GM18951 (cell line): ENCODE measurements around the gene TTYH2.

Experiments
- POLR2A ChIP-seq: IDR thresholded peaks from 4 replicates; pipeline ENCODE4 v1.6.1; 2011; ENCODE audit warnings: mild to moderate bottlenecking; ENCODE audit not compliant: insufficient read length, insufficient read depth; ENCODE audit errors: extremely low read depth
- in situ Hi-C: fragments of 300-500 bp; cut with MboI; formaldehyde crosslinking; loops from one replicate; pipeline ENCODE4 v1.12.0; 2022; ENCODE audit warnings: low sequenced_read_pairs, mixed read lengths, inconsistent platforms; ENCODE audit not compliant: unreplicated experiment

The TTYH2 gene, protein sequence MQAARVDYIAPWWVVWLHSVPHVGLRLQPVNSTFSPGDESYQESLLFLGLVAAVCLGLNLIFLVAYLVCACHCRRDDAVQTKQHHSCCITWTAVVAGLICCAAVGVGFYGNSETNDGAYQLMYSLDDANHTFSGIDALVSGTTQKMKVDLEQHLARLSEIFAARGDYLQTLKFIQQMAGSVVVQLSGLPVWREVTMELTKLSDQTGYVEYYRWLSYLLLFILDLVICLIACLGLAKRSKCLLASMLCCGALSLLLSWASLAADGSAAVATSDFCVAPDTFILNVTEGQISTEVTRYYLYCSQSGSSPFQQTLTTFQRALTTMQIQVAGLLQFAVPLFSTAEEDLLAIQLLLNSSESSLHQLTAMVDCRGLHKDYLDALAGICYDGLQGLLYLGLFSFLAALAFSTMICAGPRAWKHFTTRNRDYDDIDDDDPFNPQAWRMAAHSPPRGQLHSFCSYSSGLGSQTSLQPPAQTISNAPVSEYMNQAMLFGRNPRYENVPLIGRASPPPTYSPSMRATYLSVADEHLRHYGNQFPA

DNA sequence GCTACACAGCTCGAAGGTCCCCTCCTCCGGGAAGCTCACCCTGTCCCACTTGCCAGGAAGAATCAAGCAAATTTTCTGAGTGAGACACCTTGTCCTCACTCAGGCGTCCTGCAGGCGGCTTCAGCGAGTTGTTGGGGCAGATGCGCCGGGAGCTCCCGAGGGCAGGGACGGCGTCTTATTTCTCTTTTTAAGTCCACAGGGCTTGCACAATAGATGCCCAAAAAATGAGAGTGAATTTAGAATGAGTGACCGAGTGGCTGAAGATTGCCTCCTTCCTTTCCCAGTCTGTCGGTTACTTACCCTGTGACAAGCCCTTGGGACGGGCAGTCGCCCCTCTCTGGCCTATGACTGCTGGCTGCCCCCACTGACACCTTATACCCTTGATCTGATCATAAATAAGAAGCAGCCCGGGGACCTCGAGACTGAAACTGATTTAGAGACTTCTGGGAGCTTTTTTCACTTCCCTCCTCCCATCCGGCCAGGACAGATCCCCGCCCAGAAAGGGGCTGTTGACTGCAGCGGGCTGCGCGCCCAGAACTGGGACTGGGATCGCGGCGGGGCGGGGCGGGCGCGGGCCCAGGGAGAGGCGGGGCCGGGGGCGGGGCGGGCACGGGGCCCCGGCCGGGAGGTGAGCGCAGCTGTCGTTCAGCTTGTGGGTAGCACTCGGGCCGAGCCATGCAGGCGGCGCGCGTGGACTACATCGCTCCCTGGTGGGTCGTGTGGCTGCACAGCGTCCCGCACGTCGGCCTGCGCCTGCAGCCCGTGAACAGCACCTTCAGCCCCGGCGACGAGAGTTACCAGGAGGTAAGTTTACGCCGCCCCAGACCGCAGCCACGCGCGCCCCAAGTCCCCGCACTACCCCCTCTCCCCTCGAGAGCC is at the start of gene TTYH2:
Gene TTYH2, plus strand, starts transcription at position 659 of the 879 bp plus-strand sequence. Its CDS starts 17 bp downstream, at position 676.
- TF ChIP-seq POLR2A, result peak; percentile 40
- in situ Hi-C loops, result no loop called here

DNA sequence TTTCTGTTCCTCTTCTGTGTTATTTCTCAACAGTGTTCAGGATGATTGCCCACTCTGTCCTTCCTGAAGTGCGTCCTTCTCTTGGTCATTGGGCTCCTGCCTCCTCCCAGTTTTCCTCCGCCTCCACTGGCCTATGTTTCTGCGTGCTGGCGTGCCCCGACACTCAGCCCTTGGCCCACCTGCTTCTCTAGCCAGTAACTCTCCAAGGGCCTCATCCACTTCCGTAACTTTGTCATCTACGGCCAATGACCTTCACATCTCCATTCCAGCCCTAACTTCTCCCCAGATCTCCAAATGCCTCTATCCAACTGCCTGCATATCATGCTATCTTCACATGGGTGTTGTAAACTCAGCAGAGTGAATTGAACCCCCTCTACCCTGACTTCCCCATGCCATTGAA is 49.5 kb upstream of the TTYH2 start:
- in situ Hi-C loops, result no loop called here

DNA sequence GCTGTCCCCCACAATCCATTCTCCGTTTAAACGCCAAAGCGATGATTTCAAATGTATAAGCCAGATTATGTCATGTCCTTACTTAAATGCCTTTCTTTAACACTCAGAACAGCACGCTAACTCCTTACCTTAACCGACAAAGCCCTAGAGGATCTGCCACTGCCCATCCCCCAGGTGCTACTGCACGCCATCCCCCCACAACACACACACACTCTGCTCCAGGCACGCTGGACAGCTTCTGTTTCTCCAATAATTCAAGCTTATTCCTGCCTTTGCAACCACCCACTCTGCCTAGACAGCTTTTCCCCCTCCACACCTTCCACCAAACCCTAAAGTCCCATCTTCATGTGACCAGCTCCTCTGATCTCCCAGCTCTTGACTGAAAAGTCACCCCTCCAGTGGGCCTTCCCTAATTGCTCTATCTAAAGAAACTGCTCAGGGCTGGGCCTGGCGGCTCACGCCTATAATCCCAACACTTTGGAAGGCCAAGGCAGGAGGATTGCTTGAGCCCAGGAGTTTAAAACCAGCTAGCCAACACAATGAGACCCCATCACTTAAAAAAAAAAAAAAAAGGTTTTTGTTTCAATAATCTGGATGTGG is 48.8 kb upstream of the TTYH2 start:
- in situ Hi-C loops, result no loop called here
- TF ChIP-seq POLR2A, result no peak

More for the DNA sequence above, 49.5 kb upstream of the TTYH2 start:
- no peak for TF ChIP-seq POLR2A

DNA sequence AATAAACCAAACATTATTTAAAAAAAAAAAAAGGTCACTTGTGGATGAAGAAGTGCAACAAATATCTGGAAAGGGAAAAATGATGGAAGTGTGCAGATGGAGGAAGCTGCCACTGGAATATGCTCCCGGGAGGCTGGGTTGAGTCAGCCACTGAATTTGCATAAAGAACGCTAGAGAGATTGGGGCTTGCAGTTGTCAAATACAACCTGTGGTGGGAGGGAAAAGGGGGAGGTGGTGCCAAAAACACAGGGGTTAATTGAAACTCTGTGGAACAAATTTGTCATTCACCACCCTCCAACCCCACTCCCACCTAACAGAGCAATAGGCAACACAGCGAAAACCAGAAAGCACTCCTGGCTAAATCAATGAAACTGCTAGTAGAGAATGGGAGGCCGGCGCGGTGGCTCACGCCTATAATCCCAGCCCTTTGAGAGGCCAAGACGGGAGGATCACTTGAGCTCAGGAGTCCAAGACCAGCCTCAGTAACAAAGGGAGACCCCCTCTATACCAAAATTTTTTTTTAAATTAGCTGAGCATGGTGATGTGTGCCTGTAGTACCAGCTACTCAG is 47.5 kb upstream of the TTYH2 start:
- no peak for TF ChIP-seq POLR2A
- in situ Hi-C loops, result no loop called here

DNA sequence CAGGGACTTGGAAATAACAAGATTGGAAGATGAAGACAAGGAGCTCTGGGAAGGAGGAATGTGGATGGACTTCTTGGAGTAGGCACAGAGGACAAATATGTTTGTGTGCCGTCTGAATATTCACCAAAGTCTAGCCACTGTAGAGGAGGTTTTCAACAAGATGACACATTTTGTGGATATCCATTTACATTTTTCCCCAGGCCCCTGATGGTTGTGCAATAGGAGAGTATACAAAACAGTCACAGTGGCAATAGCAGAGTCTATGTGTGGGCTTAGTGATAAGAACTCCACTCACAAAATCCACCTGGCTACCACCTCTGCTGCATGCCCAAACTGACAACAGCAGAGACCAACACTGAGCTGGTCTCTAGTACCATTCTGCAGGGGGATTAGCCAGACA is 42.4 kb upstream of the TTYH2 start:
- in situ Hi-C loops, result no loop called here
- no peak for TF ChIP-seq POLR2A

DNA sequence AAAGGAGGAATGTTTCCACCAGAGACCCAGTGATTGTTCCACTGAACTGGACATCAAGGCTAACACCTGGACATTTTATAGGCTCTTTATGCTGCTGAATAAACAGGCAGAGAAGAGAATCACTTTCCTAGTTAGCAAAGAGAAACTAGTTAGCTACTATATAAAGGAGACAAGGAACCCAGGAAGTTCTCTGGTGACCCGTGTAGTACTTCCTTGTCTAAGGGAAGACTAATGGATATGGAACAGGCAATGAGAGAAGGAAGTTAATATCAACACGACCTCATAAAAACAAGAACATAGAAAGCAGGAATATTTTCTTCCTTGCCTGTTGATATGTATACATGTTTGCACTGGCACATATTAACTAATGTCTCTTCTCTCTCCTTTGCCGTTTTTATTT is 40.7 kb upstream of the TTYH2 start:
- in situ Hi-C loops, result no loop called here
- TF ChIP-seq POLR2A, result no peak

DNA sequence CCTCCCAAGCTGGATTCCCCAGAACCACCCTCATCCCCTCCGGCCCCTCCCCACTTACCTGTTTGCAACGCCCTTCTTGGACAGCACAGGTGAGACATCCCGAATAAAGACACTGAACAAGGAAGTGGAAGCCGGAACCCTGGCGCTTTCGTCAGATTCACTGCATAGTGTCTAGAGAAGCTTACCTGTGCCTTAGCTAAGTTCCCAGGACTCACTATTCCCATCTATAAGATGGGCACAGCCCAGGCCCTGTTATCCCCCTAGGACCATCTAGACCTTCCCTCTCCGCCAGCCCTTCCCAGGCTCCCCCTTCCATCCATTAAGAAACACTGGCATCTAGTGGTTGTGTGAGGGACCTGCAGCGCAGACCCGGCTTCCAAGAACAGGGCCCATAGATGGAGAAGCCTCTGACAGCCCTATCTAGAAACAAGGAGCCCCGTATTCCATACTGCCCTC is 36.8 kb upstream of the TTYH2 start:
- in situ Hi-C loops, result no loop called here
- no peak for TF ChIP-seq POLR2A

DNA sequence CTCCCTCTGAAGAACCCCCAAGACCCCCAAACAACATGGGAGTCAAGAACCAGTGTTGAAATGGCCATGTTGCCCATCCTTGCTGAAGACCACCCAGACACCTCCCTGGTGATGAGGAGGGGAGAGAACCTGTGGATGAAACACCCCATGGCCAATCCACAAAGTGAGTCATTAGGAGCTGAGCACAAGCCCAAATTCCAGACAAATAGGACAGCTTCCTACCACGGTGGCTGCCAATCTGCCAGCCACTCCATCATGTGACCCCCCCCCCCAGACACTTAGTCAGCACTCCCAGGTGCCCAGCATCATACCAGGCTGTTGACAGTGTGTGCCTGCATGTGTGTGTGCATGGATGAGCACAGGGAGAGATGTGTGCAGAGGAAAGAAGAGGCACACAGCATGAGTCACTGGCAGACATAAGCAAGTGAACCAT is 36.3 kb upstream of the TTYH2 start:
- no peak for TF ChIP-seq POLR2A
- in situ Hi-C loops, result no loop called here

DNA sequence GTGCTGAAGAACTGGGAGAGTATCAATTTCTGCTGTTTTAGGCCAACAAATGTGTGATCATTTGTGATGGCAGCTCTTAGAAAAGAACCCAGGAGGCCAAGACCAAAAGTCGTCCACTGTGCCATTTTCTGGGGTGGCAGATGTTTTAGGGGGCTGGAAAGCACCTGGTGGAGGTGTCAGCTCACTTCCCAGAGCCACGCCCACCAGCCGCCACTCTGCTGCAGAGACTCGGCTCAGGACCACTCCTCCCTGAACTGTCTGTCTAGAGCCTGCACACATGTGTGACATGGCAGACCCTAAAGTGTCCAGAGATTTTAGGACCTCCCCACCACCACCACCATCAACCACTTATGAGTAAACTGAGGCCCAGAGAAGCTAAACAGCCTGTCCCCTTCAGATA is 33.8 kb upstream of the TTYH2 start:
- TF ChIP-seq POLR2A, result no peak
- in situ Hi-C loops, result no loop called here

DNA sequence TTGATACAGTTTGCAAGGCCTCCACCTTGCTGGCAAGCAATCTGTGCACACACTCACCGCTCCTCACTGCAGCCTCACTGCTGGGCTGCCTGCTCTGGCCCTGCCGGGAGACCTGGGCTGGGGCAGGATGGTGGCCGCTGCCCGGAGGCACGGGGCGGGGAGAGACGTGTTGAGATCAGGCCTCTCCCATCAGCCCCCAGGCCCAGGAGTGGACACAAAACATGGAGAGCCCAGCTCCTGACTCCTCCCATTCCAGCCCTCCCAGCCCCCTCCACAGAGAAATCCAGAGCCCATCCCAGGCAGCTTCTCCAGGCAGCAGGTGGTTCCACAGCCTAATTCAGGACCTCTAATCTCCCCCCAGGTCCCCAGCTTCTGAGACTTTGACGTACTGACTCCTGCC is 33.0 kb upstream of the TTYH2 start:
- in situ Hi-C loops, result no loop called here

DNA sequence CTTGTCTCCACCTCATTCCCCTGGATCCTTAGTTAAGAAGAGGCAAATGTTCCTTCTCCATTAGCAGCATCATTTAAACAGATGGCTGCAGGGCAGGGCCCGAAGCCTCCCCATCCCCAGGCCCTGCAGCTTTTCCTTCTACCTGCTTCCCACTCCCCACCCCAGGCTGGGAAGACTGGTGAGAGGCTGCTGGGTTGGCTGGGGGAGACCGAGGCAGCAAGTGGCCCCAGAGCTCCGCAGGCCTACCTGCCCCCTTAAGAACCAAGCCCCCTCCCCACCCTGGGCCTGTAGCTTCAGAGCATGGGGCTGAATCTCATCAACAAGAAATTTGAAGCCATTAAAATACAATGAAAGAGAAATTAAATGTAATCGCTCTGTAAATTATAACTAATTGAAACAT is 32.0 kb upstream of the TTYH2 start:
- no peak for TF ChIP-seq POLR2A
- in situ Hi-C loops, result no loop called here

More for the DNA sequence above, 33.0 kb upstream of the TTYH2 start:
- no peak for TF ChIP-seq POLR2A

DNA sequence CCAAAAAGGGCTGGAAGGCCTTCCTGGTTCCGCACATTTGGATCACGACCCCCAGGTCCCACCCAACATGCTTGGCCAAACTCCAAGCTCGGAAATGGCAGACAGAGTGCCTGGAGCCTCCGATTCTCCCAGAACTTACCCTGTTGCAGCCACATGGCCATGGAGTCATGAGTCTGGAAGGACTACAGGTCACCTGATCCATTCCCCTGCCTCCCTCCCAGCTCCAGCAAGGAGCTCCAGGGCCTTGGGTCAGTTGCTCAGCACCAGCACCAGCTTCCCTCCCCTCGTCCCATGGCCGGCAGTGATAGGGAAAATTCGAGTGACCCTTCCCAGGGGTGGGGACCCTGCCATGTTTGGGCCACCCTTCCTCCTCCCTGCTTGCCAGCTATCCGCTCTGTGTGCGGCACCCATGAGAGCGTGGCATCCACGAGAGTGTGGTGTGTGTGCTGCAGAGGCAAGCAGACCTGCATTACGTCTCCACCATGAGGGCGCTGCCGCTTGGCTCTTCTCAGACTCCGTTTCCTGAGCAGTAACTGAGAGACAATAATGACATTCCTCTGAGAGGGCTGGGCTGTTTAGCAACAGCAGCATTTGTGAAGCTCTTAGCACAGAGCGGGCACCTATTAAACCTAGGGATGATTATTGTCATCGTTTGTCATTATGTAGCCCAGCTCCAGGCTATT is 31.2 kb upstream of the TTYH2 start:
- in situ Hi-C loops, result no loop called here
- no peak for TF ChIP-seq POLR2A
